ENCODE data around the gene TMEM106B.

The TMEM106B gene

DNA sequence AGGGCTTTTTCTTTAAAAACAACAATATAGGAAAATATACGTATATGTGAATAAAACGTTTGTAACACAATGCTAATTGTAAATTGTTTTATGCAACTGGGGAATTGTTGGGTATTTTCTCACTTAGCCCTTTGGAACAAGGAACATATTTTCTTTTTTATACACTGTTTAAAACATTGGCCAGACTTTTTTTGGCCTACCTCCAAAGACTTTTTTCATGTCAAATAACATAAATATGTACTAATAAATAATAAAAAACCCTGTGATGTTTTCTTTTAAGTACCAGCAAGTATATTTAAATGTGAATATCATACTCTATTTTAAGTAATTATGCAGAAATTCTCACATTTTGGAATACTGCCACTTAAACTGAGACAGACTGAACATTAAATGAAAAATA lies 15.7 kb downstream of the TMEM106B start:
- no peak for DNase-seq

DNA sequence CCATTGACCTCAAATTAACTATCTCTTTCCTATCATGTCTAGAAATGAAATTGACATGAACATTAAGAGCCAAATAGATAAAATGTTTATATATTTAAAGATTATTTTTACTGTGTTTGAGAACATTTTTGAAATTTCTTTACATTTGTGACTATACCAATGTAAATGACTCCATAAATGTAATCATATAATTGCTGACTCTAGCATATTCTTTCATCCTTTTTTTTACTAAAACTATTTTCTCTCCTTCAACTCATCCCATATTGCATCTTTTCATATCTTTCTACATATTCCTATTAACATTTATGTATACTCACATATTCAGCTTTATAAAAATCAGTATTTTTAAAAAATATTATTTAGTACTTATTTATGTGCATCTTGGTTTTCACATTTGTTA lies 16.9 kb downstream of the TMEM106B start:
- no peak for DNase-seq

DNA sequence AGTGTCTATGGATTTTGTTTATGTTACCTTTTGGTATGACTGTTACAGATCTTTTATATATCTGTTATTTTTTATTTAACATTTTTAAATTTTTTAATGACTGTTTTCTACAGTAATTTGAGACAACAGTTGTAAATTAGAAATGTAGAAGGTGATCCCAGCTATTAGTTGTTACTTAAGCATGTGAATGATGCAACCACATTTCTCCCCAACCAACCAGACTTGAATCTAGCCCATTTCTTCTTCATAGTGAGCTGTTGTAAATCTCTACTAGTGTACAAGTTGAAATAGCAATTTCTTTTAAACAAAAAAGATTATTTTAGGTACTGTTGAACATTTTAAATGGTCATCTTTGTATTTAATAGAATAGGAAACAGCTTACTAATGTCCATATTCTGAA lies 18.0 kb downstream of the TMEM106B start:
- DNase-seq, result no peak

DNA sequence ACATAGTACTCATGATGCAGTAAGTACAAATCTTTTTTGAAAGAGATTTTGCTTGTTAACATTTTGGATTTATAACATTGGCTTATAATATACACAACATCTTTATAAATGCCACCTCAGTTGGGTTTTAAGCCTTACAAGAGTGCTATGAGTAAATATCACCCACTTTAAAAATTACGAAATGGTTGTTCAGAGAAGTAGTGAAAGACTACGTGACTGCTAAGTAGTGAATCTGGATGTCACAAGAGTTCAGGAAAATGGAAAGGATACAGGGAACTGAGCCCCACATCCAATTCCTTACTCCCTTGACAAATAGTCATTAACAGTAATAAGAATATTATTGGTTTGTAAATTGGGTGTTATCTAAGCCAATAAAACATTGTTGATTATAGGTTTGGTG lies 20.0 kb downstream of the TMEM106B start:
- no peak for DNase-seq

DNA sequence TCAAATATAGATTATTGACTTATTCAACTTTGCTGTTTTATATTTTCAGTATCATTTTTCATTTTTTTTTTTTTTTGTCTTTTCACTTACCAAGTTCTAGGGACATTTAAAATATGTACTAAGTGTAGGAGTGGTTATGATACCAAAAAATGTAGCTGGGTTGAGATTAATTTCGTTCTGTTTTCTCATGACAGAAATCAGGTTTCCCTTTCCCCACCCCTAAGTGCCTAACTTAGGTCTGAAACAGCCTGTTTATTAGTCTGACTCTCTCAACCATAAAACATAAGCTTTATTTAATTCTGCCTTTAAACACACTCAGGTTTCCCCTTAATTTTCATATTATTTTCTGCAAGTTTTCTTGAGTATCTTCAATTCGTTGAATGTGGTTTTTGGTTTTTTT lies 22.1 kb downstream of the TMEM106B start:
- no peak for DNase-seq

DNA sequence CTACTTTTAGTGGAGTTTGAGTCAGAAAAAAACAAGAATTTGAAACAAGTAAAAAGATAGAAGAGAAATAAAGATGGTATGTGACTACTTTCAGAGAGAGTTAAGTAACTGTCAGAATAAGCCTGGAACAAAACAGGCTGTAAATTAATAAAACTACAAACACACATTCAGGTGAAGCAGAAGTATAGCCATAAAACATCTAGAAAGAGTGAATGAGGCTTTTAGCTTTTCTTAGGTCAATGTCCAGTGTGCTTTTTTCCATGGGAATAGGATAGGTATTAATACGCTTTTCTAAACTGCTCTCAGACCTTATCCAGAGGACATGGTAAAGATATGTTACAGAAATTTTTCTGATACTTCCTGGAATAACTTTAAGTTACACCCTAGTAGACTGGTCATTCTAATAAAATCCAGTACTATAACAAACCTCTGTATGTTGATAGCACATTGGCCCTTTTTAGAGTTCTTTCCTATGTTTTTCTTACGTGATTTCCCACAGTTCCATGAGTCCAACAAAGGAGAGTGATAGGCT lies 23.3 kb downstream of the TMEM106B start:
- no peak for DNase-seq

DNA sequence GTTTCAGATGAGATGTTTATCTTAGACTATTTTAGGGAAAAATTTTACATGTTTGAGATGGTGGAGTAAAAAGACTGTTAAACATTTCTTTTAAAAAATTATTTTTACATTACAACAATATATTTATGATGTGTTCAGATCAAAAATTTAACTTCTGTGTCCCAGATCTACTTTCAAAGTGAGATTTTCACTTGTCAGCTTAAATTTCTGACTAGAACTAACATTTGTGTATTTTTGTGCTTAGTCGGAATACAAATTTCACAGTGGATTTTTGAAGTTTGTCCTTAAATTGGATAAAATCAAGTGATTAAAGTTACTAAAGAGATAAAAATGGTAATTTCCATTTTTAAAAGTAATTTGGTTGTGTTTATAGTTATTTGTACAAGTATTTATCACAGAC lies 24.9 kb downstream of the TMEM106B start:
- no peak for DNase-seq

DNA sequence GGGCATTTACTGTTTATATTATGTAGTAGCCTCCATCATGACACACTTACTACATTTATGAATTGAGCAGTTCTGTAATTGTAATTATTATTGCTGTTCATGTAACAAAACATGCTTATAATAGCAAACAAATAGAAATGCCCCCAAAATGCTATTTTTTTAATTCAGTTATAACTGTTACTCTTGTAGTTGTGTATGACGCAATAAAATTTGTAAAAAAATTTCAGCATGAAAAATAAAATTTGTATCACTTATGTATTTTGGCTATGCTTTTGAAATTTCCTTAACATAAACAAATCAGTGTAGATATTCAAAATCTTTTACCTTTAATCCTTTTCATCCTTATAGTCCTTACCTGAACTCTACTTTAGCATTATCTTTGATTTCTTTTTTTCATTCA lies 25.9 kb downstream of the TMEM106B start:
- no peak for DNase-seq

DNA sequence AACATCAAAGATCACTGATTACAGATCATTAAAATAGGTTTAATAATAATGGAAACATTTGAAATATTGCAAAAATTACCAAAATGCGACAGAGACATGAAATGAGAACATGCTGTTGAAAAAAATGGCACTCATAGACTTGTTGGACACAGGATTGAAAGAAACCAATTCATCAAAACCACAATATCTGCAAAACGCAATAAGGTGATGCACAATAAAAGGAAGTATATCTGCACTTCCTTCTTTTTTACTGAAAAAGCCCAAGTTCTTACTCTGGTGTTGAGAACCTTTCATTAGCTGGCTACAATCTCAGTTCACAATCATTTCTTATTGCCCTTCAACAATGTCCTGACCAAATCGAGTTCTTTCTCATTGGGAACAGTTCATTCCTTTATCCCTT lies 28.7 kb downstream of the TMEM106B start:
- no peak for DNase-seq

DNA sequence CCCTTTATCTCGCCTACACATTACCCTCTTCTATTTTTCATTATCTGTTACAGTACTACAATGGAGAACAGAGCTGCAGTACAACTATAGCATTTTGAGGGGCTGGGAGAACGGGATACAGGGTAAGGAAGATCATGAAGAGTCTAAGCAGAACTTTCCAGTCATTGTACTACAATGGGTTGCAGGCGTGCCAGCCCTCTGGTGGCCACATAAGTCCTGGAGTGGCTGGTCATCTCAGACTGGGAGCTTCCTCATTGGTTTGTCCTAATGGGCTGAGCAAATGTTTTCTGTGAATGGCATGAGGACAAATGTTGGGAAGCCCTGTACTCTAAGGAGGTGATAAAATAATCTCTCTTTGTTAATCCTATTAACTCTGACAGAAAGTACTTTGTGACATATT lies 33.0 kb downstream of the TMEM106B start:
- no peak for DNase-seq

DNA sequence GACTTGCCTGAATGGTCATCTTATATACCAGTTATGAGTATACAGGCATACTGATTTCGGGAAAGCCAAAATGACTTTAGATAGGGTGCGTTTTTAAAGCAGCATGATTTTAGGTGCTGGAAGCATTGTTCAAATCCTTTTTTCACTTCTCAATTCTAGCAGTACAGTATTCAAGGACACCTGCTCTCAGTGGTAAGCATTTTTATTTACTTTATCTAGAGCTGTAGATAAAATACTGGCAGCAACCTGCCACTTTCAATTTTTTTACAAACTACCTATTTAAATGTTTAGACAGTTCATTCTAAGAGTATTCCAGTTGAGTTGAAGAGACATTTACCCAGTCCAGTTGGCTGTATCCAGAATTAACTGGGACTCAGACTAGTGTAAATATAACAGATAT lies 33.6 kb downstream of the TMEM106B start:
- DNase-seq, result no peak

DNA sequence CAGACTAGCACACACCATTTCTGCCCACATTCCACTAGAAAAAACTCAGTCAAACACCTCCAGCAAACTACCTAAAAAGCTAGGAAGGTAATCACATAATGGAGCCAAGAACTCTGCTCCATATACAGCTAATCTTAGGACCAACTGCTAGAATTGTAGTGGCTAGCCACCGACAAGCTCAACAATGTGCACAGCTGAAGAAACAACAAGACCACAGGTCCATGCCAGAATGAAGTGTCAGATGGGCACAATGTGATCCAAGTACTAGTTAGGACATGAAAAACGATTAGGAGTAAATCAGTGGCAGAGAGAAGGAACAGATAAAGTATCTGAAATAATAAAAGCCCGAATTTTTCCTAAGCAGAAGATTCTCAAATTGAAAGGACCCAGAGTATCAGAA lies 38.6 kb downstream of the TMEM106B start:
- no peak for DNase-seq

DNA sequence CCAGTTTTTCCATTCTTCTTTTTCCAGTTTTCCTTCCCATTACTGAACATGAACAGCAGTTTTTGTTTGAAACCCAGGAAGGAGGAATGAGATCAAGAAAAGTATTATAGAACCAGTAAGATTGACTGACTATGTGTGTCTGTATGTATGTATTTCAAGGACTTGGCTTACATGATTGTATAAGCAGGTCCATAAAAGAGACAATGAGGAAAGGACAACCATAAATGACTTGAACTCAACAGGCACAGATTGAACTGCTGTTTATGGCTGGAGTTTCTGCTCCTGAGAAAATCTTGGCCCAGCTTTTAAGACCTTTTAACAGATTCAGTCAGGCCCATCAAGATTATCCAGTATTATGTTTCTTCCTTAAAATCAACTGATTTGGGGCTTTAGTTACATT lies 39.1 kb downstream of the TMEM106B start:
- no peak for DNase-seq

DNA sequence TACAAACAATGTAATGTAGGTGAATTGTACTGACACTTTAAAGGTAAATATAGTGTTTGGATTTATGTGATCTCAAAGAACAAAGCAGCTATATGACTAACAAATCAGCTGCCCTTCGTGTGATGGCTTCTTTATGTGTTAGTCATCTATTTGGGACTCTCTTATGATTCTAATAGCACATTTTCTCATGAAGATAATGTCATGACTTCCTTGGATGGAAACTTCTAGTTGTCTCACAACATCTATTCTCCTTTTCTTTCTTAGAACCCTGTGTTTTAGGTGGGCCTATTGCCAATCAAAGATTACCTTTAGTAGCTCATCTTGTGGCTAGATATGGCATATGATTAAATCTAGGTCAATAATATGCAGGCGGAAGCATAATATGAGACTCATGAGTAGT lies 45.0 kb downstream of the TMEM106B start:
- DNase-seq, result no peak

DNA sequence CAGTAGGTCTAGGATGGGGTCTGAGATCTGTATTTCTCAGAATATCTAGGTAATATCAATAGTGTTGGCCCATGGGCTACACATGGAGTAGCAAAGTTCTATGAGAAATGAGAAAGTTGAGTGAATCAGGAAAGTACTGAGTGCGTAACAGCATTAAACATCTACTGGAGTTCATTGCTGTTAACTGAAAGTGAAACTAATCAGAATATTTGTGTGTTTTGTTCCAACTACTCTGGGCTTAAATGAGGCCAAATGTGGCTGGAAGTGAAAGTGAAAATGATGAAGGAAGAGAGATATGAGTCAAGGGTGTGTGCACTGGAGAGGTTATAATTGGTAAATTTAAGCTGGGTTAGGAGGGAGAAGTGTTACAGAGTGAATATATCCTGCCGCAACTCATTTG lies 46.5 kb downstream of the TMEM106B start:
- DNase-seq, result no peak

DNA sequence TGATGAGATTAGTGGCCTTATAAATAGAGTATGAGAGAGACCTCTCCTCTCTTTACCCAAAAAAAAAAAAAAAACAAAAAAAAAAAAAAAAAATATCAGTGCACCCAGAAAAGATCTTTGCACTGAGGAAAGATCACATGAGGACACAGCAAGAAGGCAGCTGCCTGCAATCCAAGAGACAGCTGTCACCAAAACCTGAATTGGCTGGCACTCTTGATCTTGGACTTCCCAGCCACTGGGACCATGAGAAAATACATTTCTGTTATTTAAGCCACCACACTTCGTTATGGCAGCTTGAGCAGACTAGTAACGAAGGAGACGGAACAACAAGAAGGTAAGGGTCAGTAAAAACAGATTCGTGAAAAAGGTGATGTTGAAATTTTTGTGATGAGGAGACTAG lies 47.0 kb downstream of the TMEM106B start:
- DNase-seq, result no peak

DNA sequence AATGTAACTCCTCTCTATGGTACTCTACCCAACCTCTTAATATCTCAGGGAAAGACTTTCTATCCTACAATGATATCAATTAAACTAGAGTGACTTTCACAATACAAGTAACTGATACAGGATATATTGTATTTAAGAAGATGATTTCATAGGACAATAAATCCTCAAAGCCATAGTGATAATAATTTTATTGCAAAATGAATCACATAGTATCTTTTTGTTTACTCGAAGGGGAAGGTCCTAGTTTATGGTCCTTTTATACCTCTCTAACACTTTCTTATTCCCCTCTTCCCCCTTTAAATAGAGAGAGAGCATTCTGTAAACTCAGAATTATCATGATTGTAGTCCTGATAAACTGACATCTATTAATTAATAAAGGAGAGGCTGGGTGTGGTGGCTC lies 56.4 kb downstream of the TMEM106B start:
- DNase-seq, result no peak

DNA sequence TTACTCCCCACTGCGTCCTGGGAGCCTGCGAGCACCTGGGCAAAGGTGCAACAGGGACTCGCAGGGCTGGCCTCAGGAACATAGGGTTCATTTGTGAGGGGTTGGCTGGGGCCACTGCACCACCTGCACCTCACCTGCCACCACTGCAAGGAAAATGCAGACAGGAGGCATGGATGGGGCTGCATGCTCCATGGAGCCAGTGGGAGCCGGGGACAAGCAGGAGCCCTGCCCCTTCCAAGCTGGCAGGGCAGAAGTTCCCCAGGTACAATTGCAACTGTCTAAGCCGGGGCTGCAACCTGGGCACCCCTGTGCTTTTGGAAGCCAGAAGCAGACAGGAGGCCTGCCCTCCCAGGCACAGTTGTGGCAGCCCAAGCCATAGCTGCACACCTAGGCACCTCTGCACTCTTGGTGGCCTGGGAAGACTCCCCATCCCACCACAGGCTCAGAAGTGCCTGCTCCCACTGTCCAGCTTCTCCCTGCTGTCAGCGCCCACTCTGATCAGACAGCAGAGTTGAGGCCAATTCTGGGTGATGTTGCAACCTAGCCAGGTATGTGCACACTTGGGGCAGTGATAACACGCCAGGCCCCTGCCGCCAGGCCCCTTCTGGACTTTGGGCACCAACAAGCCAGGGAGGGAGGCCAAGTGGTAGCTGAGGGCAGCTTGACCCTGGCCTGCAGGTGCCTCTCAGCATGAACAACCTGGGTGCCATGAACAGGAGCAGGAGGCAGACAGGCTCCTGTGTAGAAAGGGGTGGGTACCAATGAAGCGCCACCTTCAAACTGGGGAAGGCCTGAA lies 58.2 kb downstream of the TMEM106B start:
- DNase-seq, result no peak

DNA sequence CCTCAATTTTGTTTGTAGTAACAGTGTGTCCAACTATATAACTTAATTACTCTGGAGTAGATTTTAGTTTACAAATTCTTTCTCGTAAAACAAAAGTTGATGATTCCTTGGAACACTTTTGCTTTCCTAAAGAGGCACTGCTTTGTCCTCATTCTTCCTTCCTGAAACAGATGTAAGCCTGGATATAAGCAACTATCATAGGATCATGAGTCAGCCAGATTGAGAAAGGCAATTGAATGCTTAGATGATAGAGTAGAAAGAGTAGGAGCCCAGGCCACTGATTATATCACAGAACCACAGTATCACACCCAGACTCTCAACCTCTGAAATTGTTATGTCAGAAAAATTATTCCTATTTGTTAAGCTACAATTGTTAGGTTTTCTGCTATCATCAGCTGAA lies 69.9 kb downstream of the TMEM106B start:
- no peak for DNase-seq

DNA sequence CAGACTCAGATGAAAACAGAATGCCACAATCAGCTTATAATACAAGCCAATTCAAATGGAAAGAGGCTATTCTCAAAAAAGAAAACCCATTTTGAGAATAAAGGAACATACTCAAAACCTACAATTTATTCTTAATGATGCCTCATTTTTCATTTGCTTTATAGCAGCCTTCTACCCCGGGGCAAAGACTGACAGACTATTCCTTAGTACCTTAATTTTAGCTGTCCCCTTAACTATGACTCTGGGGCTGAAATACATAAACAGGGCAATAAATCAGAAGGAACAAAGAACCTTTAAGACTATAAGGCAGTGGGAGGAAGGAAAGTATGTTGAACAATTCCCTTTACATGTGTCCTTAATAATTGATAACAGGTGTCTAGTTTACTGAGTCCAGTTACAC lies 76.8 kb downstream of the TMEM106B start:
- DNase-seq, result no peak

DNA sequence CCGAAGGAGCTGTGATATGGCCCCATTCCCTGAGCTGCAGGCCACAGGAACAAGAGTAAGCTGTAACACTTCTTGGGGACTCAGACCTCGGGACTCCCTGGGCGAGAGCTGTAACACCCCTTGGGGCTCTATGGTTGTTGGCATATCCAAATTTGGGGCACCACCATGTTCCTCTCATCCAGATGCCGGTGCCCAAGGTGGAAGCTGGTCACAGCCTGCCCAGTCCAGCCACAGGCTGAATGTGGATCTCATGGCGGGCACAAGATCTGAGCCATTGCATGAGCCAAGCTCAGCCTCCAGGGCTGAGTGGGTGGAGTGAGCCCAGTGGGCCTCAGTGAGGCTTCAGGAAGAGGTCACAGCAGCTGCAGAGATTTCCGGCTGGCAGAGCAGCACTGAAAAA lies 78.9 kb downstream of the TMEM106B start:
- no peak for DNase-seq

DNA sequence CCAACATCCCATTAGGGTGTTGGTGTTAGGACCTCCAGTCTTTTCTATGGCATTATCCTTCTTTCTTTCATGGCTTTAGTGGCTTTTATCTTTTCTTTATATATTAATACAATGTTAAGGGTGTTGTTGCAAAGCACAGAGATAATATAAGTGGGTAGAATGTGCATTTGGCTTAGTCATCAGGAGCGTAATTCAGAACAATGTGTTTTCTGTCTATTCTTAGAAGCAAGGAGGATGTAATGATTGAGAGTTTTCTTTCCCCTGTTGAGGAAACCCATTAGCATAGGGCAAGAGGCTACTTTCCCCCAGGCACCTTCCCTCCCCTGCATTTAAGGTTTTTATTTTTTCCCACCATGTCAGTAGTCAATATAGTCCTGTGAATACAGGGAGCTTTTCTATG lies 79.7 kb downstream of the TMEM106B start:
- DNase-seq, result no peak

DNA sequence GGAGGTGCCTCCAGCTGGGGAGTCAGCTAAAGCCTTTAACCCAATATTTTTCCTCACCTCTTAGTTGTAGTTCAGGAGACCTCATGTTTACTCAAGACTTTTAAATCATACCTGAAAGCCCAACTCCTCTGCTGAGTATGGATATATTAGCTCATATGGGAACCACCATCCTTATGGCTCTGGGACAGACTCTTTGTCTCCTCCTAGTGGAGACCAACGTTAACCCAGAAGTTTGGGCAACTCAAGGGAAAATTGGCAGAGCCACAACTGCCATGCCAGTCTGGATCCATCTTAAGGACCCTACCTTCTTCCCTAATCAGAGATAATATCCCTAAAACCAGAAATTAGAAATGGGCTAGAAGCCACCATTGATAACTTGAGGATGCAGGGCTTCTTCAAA lies 80.8 kb downstream of the TMEM106B start:
- no peak for DNase-seq

Data from anterior cingulate cortex (tissue), 58 donors.